ENCODE results near the gene ART3.
A peak's percentile ranks its signal among the peaks of the same experiment; 100 is the strongest.
"Not testable (repeated sequence)": the region's sequence is repeated elsewhere in the genome, so short reads cannot be mapped to it uniquely, and the experiment has no call there.

Gene ART3, protein sequence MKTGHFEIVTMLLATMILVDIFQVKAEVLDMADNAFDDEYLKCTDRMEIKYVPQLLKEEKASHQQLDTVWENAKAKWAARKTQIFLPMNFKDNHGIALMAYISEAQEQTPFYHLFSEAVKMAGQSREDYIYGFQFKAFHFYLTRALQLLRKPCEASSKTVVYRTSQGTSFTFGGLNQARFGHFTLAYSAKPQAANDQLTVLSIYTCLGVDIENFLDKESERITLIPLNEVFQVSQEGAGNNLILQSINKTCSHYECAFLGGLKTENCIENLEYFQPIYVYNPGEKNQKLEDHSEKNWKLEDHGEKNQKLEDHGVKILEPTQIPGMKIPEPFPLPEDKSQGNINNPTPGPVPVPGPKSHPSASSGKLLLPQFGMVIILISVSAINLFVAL

DNA sequence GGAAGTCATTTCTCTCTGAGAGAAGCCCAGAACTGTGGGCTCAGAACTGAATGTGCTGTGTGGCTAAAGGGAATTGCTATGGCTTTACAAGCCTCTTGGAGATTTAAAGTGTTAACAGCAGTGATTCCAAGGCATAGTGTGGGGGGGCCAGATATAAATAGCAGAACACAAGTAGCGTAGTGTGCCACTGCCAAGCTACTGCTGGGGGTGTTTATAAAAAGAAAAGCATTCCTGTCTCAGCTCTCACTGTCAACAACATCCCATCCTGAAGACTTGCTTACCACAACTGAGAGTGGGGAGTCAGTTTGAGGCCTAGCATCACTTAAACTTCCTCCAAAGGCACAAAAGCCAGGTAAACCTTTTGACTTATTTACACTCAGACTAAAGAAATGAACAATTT, at the start of gene ART3:
TSS of gene ART3 (plus strand) at position 242 of the 400 bp plus-strand sequence. CDS start 1,181 bp downstream, outside the sequence.
- no peak for DNase-seq

DNA sequence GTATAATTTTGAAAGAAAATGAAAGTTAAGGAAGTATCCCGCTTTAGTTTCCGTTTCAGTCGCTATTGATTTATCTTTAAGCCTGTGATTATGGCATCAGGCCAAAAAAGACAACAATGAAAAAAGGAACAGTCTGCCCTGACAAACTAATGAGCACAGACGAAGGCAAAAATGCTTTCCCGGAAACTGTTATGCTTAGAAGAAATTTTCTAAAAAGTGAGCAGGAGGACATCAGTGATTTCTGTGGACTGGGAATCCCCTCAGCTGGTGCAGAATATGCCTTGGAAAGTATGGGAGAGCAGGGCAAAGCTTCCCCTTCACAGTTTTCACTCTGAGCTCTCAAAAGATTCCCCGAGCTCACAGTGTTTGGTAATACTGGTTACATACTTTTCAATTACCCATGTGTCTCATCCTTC, 46.2 kb upstream of the ART3 start:
- peak; percentile 7 for DNase-seq

DNA sequence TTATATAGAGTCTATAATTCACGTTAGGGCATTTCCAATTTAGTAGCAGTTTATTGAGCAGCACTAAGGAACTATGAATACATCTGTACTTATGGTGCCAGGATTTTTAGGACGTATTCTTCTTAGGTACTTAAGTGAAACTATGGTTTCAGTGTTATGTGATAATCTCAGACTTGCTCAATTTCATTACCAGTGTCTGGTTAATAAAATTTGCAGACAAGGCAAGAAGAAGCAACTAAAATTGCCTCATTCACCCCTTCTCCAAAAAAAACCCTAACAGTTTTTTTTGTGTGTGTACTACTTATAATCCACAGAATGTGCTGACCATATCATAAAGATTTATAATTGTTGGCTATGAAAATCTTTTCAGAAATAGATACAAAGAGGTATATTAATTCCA, 45.2 kb upstream of the ART3 start:
- no peak for DNase-seq

DNA sequence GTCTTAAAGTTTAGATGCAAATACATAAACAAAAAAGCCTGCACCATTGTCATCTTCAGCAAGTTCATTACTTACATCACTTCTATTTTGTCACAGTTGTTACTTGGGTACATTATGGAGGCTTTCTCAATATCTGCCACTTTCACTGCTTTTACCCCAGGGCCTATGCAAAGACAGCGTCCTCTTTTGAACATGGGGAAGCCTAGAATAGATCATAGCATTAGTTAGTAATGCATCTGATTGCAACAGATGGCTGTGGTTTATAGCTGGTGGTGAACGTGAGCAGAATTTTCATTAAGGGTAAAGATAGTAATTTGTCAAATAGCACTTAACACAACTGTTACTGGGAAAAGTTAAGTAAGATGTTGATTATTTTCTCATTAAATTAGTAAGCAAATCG, 39.4 kb upstream of the ART3 start:
- DNase-seq, result no peak

DNA sequence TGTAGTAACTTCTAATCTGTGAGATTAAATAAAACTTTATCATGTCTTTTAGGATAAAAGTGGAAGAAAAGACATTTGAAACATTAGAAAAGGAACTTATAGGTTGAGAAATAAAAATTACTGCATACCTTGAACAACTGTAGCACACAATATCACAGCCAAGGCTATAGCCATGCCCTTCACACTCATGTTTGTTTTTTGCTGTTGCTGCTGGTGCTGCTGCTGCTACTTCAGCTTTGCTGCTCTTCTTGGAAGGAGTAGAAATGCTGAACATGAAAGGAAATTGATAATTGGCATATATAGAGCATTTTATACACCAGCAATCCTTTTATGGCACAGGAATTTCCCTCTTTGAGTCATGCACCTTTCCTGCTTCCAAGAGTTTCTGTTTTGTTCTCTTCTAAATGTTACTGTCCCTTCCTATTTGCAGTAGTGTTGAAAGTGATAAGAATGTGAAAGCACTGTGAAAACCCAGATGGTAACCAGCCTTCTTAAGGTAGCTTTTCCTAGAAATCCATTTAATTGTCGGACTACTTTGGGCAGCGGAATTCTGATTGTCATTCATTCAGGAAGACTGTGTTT, 38.6 kb upstream of the ART3 start, which contains the start of gene CXCL11:
TSS of gene CXCL11 (minus strand) at position 272 of the 582 bp plus-strand sequence. CDS start at position 189, 83 bp downstream.
- no peak for DNase-seq

DNA sequence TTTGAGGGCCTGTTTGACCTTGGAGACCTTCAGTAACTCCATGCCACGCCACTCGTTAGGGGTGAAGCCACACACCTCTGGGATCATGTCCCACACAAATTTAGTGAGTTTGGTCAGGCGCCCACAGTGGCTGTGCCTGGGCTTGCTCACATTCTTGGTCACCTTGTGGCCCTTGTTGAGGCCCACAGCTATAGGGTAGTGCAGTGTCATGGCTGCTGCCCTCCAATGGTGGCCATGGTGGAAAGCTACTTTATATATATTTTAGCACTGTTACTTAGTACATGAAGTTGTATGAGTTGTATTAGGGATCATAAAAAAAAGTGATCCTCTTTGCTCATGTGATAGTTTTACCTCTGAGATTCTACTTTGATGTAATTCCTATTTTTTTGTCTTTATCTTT, 37.7 kb upstream of the ART3 start:
- no peak for DNase-seq

DNA sequence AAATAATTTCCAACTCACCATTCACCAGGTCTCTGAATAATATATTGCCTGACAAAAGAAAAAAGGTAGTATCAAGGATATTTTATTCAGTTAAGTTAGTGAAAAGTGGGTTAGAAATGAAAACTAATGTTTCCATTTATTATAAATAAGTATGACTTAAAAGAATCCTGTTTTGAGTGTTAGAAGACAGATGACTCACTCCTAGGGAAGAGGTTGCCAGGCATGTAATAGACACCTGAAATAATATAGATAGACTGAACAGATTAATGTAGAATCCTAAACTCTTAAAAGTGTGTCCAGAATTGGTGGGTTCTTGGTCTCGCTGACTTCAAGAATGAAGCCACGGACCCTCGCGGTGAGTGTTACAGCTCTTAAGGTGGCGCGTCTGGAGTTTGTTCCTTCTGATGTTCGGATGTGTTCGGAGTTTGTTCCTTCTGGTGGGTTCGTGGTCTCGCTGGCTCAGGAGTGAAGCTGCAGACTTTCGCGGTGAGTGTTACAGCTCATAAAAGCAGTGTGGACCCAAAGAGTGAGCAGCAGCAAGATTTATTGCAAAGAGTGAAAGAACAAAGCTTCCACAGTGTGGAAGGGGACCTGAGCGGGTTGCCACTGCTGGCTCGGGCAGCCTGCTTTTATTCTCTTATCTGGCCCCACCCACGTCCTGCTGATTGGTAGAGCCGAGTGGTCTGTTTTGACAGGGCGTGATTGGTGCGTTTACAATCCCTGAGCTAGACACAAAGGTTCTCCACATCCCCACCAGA, 32.1 kb upstream of the ART3 start:
- not testable (repeated sequence) for DNase-seq

DNA sequence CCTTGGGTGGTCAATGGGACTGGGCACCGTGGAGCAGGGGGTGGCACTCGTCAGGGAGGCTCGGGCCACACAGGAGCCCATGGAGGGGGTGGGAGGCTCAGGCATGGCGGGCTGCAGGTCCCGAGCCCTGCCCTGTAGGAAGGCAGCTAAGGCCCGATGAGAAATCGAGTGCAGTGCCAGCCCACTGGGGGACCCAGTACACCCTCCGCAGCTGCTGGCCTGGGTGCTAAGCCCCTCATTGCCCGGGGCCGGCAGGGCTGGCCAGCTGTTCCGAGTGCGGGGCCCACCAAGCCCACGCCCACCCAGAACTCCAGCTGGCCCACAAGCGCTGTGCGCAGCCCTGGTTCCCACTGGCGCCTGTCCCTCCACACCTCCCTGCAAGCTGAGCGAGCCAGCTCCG, 31.2 kb upstream of the ART3 start:
- DNase-seq, result not testable (repeated sequence)

DNA sequence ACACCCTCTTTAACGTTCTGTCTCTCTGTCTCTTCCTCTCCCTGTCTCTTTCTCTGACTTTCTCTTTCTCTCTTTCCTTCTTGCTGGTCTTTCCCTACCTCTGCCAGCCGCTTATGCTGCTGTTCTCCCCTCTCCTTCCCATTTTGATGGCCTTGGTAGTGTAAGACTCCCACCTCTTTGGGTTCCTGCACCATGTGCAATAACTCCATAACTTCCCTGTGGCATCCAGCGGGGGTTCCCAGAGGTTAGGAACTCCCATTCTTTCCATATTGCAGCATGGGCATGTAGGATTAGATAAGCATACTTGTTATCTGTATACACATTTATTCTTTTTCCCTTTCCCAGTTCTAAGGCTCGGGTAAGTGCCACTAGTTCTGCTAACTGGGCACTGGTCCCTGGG, 29.8 kb upstream of the ART3 start:
- DNase-seq, result not testable (repeated sequence)

DNA sequence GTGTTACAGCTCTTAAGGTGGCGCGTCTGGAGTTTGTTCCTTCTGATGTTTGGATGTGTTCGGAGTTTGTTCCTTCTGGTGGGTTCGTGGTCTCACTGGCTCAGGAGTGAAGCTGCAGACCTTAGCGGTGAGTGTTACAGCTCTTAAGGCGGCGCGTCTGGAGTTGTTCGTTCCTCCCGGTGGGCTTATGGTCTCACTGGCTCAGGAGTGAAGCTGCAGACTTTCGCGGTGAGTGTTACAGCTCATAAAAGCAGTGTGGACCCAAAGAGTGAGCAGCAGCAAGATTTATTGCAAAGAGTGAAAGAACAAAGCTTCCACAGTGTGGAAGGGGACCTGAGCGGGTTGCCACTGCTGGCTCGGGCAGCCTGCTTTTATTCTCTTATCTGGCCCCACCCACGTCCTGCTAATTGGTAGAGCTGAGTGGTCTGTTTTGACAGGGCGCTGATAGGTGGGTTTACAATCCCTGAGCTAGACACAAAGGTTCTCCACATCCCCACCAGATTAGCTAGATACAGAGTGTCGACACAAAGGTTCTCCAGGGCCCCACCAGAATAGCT, 24.6 kb upstream of the ART3 start:
- not testable (repeated sequence) for DNase-seq

DNA sequence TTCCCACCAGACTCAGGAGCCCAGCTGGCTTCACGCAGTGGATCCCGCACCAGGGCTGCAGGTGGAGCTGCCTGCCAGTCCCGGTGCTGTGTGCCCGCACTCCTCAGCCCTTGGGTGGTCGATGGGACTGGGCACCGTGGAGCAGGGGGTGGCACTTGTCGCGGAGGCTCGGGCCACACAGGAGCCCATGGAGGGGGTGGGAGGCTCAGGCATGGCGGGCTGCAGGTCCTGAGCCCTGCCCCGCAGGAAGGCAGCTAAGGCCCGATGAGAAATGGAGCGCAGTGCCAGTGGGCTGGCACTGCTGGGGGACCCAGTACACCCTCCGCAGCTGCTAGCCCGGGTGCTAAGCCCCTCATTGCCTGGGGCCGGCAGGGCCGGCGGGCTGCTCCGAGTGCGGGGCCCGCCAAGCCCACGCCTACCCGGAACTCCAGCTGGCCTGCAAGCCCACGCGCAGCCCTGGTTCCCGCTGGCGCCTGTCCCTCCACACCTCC, 23.9 kb upstream of the ART3 start:
- not testable (repeated sequence) for DNase-seq

DNA sequence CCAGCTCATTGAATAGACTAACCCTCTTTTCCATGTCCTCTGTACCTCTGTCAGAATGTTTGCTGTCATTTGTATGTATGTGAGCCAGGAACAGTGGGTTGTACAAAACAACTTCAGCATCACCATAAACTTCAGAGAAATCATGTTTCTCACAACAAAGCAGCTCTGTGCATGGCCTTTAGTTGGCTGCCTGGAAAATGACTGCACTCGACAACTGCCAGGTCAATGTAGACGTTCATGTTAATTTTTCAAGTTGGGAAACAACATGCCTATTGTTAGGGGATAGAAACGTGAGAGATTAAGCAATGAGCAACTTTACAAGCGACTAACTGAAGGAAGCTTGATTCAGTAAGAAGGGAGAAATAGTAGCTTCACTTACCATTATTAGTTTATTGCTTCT, 20.8 kb upstream of the ART3 start:
- no peak for DNase-seq

DNA sequence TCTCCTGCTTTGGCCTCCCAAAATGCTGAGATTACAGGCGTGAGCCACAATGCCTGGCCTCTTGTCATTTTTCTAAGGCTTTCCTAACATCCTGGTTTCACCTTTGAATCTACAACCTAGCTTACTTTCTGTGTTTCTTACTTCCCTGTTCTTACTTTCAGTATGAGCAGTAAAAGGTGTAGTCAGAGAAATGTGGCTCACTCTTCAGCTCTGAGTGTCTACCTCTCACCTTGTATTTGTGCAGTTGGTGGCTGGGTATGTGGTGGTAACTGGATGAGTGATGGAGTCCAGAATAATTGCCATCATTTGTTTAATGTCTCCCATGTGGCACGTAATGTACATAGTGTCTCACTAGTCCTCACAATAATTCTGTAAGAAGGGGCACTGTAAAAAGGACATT, 19.5 kb upstream of the ART3 start:
- no peak for DNase-seq

DNA sequence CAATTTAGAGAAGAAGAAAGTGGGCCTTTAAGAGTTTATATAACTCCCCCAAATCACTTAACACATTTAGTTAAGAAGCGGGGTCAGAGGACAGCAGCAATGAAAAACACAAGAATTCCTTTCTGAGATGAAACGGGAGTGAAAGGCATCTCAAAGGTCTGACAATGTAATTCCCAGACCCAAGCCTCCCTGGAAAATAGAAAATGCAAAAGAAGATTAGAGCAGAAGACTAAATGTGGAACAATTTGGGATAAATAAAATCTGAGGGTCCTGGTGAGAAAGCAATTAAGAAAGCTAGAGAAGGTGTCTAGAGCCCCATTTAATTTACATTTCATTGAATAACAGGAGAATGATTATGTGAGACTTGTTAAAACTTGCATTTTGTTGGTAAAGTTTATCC, 19.1 kb upstream of the ART3 start:
- DNase-seq, result no peak

DNA sequence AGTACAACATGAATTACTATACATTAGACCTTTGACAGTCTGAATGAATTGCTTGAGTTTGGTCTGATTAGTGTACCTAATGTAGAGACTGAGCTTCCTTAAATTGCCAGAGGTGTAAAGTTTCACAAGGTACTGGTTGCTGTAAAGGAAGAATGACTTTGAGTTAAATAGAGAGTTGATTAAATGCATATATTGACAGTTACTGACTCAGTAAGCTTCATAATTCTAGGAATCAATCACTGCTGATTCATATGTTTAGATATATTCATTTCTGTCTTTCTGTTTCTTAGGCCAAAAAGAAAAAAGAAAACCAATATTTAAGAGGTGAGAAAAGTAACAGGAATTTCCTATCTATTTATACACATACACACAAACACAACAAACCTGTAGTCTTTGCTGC, 16.2 kb upstream of the ART3 start:
- DNase-seq, result no peak

DNA sequence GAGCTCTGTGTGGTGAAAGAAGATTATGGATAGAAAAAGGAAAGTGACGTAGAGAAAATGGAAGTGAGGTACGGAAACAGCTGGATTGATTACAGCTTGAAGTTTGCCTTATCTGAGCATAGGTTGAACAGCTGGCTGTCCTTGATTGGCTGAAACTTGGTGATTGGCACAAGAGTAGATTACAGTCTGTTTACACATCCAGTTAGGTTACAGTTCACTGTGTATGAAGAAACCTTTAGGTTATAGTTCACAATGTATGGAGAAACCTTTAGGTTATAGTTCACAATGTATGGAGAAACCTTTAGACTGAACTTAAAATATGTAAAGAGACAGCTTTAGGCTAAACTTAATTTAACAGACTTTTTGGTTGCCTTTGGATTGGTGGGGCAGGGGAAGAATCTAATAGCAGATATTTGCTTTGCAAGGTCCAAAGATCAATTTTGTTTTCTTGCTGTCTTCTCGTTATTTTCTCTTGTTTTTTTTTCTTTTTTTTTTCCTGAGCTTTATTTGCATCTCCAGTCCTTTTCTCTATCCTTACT, 15.6 kb upstream of the ART3 start:
- peak; percentile 37 for DNase-seq

DNA sequence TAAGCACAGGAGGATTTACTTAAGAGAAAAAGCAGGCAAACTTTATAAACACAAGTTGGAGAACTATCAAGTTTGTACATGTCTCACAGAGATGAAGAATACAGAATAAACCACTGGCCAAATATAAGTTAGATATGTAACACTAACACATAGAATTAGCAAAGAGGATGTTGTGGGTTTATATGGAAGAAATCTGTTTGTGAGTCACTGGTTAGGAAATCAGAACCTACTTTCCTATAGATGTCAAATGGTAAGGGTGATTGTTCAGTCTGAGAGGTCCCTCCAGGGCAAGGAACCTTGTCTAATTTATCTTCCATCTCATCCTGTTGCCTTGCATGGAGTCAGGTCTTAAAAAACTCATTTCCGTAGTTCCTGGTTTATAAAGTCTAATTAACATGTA, 14.8 kb upstream of the ART3 start:
- no peak for DNase-seq

DNA sequence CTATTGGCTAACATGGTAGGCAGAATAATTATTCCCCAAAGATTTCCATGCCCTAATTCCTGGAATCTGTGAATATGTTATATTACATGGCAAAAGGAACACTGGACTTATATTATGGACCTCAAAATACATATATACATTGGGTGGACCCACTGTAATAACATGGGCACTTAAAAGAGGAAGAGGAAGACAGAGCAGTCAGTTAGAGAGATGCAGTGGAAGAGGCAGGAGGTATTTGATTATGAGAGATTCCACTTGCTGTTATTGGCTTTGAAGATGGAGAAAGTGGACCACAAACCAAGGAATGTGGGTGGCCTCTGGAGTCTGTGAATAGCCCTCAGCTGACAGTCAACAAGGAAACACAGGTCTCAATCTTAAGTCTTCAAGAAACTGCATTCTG, 14.0 kb upstream of the ART3 start:
- no peak for DNase-seq

DNA sequence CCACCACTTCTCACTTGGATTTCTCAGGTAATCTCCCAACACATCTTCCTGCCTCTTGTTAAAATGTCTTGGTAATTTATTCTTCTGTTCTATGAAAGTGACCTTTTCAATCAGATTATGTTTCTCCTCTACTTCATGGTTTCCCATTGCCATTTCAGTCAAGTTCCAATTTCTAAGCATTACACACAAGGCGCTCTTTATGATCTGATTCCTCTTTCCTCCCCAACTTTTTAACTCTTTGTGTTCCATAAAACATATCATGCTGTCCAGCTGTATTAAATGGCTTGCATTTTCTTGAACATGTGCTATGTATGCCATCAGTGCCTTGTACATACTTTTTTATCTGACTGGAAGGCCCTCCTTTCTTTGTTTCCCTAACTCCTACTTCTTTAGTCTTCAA, 13.1 kb upstream of the ART3 start:
- DNase-seq, result no peak

DNA sequence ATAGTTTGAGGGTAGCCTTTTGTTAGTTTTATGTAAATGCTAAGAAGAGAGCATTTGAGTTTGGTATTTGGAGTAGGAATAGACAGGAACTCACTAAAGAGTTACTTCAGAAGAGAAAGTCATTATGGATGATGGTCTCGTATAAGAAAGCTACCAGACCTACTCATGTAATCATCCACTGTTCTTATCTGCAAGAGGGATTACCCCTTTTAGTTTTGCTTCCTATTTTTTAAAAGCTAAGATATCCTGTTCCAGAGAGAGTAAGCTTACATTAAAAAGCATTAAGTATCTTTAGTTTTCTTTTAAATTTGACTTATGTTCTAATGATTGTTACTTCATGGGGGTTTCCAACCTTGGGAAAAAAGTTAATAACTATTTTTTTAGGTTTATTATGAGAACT, 12.5 kb upstream of the ART3 start:
- no peak for DNase-seq

DNA sequence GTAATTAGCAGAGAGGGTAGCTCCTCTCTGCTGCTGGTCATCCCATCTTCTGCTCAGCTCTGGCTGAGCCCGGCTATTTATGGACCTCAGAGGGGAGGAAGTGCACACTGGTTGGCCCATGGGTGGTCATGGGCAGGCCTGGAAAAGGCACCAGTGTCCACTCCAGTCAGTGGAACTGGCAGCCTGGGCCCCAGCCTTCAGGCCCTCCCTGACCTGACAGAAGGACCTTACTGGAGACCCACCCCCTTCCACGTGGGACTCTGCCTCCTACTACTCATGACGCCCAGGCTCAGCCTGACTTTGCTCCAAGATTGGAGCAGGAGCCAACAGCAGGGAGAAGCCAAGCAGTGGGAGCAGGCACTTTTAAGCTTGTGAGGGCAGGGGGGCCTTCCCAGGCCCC, 8.0 kb upstream of the ART3 start:
- no peak for DNase-seq

DNA sequence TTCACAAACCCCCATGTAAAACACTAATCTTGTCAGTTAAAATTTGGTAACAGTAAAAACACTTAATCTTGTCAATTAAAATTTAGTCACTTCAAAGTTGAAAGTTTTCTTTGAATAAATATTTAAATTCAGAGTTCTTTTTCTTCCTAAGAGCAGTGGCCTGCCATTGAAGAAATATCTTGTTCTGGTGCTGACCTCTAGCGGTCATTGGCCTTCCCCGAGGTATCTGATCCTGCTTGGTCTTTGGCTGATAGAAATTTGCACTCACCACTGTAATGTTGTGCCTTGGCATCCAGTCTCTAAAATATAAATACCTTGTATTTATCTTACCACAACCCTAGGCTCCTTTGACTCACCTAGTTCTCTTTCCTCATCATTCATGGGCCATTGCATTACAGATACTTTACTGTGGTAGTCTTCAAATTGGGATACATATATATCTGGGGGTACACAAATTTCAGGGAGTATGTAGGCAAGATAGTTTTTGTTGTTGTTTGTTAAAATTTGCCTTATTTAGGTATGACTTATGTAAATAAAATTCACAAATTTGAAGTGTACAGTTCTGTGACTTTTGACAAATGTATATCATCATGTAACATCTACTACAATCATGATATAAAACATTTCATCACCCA, 6.7 kb upstream of the ART3 start:
- DNase-seq, result peak; percentile 82

DNA sequence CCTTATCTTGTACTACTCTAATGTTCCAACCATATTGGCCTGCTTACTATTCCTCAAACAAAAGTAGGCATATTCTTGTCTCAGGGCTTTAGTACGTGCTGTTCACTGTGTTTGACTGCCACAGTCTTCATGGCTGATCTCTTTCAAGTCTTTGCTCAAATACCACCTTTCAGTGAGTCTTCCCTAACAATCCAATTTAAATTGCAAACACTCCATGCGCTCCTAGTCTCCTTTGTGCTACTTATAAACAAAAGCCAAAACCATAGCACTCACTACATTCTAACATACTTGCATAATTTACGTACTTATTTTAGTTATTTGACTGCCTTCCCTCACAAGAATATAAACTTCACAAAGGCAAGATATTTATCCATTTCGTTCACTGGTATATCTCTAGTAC, 1.7 kb upstream of the ART3 start:
- DNase-seq, result no peak
